Measurements from ENCODE around the gene PACS1. TPM values are rescaled to one million over a fixed set of nuclear protein-coding genes. Genes with fewer than 3 reads are reported as not detected.

The PACS1 gene
- total and polyA plus RNA-seq, 2 donors (not counting 1 experiment from before 2014, with no cell fraction given), result 25.9 to 28.5 TPM

DNA sequence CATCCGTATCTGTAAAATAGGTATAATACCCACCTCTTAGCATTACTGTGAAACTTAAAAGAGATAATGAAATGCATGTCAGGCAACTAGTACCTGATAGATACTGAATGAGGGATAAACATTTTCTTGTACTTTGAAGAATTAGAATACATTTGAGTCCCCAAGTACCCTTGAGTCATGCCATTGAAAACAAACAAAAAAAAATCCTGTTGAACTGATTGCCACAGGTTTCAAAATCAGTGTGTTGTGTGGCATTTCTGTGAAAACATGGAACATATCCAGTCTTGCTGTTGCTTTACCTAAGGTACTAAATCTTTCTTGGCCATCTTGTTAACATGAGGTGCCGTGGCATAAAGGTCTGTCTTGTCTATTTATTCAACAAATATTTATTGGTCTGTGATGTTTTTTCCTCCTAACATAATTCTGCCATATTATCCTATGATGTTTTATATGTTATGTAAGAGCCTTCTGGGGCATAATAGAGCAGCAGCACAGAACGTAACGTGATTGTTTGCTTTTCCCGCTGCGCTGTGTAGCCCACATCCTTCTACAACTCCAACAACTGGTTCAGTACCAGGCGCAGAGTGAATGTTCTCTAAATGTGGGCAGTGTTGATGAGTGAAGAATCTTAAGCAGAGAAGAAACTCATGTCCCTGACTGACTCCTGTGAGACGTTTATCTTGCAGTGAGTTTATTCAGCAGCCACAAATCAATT, 119.1 kb downstream of the PACS1 start:
- peaks cover 6% of the 10 kb centered on the region for H3K4me1 ChIP-seq (ENCODE audit: control insufficient read depth, extremely low read depth, insufficient read depth, low read length)
- no peaks in the 10 kb centered on the region for H4K20me1 ChIP-seq (ENCODE audit: control insufficient read depth, extremely low read depth, insufficient read depth, low read length)
- H3K36me3 ChIP-seq (ENCODE audit: control insufficient read depth, insufficient read depth, low read length), result no peaks in the 10 kb centered on the region
- no peak overlapping the region for H3K4me2 ChIP-seq (ENCODE audit: extremely low read depth, insufficient read depth, low read length)
- H3K27me3 ChIP-seq (ENCODE audit: control insufficient read depth, insufficient read depth, low read length), result no peaks in the 10 kb centered on the region
- no peak overlapping the region for H3K4me3 ChIP-seq (replicated peaks in 1 of 4; ENCODE audit: control extremely low read depth in 1 of 4, insufficient read depth in 1 of 4, low read depth in 3 of 4, low read length in 4 of 4)
- H3K79me2 ChIP-seq (ENCODE audit: control insufficient read depth, insufficient read depth, low read length), result no peaks in the 10 kb centered on the region
- TF ChIP-seq CTCF (conservative IDR thresholded peaks at IDR 0.05 in 1 of 2, IDR thresholded peaks at IDR 0.05 in 1 of 2; ENCODE audit: low read depth in 1 of 2, low read length in 2 of 2) (no peak), EZH2 (IDR thresholded peaks at IDR 0.05; ENCODE audit: low read length, missing control alignments) (no peak)
- H3K27ac ChIP-seq (ENCODE audit: insufficient read depth, low read length), result no peak overlapping the region
- no peaks in the 10 kb centered on the region for H3K9me3 ChIP-seq (ENCODE audit: control insufficient read depth, insufficient read depth, low read depth, low read length)
- no peak overlapping the region for H3K9ac ChIP-seq (ENCODE audit: insufficient read depth, low read length)
- H2AFZ ChIP-seq (ENCODE audit: low read length), result no peak overlapping the region
- no peak for DNase-seq (ENCODE audit: low read depth in 2 of 2)

DNA sequence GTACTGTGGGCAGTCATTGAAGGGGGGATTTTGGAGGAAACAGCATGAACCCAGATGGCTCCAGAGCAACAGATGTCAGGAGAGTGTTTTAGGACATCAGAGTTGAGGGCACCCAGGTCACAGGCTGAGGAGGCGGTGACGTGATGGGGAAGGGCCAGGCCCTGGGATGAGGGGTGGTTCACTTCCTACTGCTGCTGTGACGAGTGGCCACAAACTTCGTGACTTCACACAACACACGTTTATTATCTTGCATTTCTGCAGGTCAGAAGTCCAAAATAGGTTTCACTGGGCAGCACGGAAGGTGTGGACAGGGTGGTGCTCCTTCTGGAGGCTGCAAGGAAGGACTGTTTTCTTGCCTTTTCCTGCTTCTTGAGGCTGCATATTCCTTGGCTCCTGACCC, 120.7 kb downstream of the PACS1 start:
- H3K4me2 ChIP-seq (ENCODE audit: extremely low read depth, insufficient read depth, low read length), result no peak overlapping the region
- no peaks in the 10 kb centered on the region for H4K20me1 ChIP-seq (ENCODE audit: control insufficient read depth, extremely low read depth, insufficient read depth, low read length)
- no peak for DNase-seq (ENCODE audit: low read depth in 2 of 2)
- H3K27ac ChIP-seq (ENCODE audit: insufficient read depth, low read length), result no peak overlapping the region
- no peaks in the 10 kb centered on the region for H3K36me3 ChIP-seq (ENCODE audit: control insufficient read depth, insufficient read depth, low read length)
- no peaks in the 10 kb centered on the region for H3K79me2 ChIP-seq (ENCODE audit: control insufficient read depth, insufficient read depth, low read length)
- no peak overlapping the region for H3K9ac ChIP-seq (ENCODE audit: insufficient read depth, low read length)
- no peak overlapping the region for H2AFZ ChIP-seq (ENCODE audit: low read length)
- no peaks in the 10 kb centered on the region for H3K9me3 ChIP-seq (ENCODE audit: control insufficient read depth, insufficient read depth, low read depth, low read length)
- peaks cover 6% of the 10 kb centered on the region for H3K4me1 ChIP-seq (ENCODE audit: control insufficient read depth, extremely low read depth, insufficient read depth, low read length)
- no peaks in the 10 kb centered on the region for H3K27me3 ChIP-seq (ENCODE audit: control insufficient read depth, insufficient read depth, low read length)
- H3K4me3 ChIP-seq (replicated peaks in 1 of 4; ENCODE audit: control extremely low read depth in 1 of 4, insufficient read depth in 1 of 4, low read depth in 3 of 4, low read length in 4 of 4), result no peak overlapping the region
- no peak for TF ChIP-seq EZH2 (IDR thresholded peaks at IDR 0.05; ENCODE audit: low read length, missing control alignments)
- TF ChIP-seq CTCF (conservative IDR thresholded peaks at IDR 0.05 in 1 of 2, IDR thresholded peaks at IDR 0.05 in 1 of 2; ENCODE audit: low read depth in 1 of 2, low read length in 2 of 2), result no peak

DNA sequence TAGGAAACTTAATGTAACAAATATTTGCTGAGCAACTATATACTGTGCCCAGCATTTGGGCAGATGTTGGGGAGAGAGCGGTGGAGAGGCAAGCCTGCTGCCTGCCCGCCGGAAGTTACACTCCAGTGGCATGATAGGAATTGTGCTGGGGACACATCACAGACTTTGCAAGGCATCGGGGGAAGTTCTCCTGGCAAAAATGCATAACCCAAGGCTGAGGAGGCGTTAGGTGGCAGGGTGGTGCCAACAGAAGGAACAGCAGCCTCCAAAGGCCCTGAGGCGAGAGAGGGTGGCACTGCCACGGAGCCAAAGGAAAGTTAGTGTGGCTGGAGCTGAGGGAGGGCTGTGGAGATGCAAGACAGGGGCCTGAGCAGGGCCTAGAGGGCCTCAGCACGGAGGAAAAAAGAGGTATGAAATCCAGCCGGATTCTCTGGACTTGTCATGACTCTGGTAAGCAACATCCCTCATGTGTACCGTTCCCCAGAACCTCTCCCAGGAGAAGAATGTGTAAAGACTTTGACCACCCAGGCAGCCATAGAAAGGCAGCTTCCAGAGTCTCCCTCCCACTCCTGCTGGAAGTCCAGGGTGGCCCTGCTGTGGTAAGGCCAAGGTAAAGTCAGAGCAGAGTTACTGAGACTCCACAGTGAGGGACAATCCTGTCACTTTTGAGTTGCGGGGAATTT, 122.2 kb downstream of the PACS1 start:
- peaks cover 6% of the 10 kb centered on the region for H3K4me1 ChIP-seq (ENCODE audit: control insufficient read depth, extremely low read depth, insufficient read depth, low read length)
- H2AFZ ChIP-seq (ENCODE audit: low read length), result peak overlapping the region; percentile 36
- H3K27ac ChIP-seq (ENCODE audit: insufficient read depth, low read length), result no peak overlapping the region
- no peaks in the 10 kb centered on the region for H3K27me3 ChIP-seq (ENCODE audit: control insufficient read depth, insufficient read depth, low read length)
- no peaks in the 10 kb centered on the region for H3K36me3 ChIP-seq (ENCODE audit: control insufficient read depth, insufficient read depth, low read length)
- H3K9ac ChIP-seq (ENCODE audit: insufficient read depth, low read length), result no peak overlapping the region
- H3K79me2 ChIP-seq (ENCODE audit: control insufficient read depth, insufficient read depth, low read length), result no peaks in the 10 kb centered on the region
- no peak overlapping the region for H3K4me3 ChIP-seq (replicated peaks in 1 of 4; ENCODE audit: control extremely low read depth in 1 of 4, insufficient read depth in 1 of 4, low read depth in 3 of 4, low read length in 4 of 4)
- no peaks in the 10 kb centered on the region for H3K9me3 ChIP-seq (ENCODE audit: control insufficient read depth, insufficient read depth, low read depth, low read length)
- TF ChIP-seq CTCF (conservative IDR thresholded peaks at IDR 0.05 in 1 of 2, IDR thresholded peaks at IDR 0.05 in 1 of 2; ENCODE audit: low read depth in 1 of 2, low read length in 2 of 2), result no peak
- TF ChIP-seq EZH2 (IDR thresholded peaks at IDR 0.05; ENCODE audit: low read length, missing control alignments), result no peak
- DNase-seq (ENCODE audit: low read depth in 2 of 2), result peak in 1 of 2 donors; percentile 25
- no peaks in the 10 kb centered on the region for H4K20me1 ChIP-seq (ENCODE audit: control insufficient read depth, extremely low read depth, insufficient read depth, low read length)
- peak overlapping the region; percentile 54 for H3K4me2 ChIP-seq (ENCODE audit: extremely low read depth, insufficient read depth, low read length)

Measured in fibroblast of lung (primary cell).